Vagina (tissue), 2 donors: ENCODE measurements around the gene WDR73. TPM values are rescaled to one million over a fixed set of nuclear protein-coding genes. Genes with fewer than 3 reads are reported as not detected.

Source experiments
- DNase-seq, 2 donors: peaks; one replicate each; pipeline ENCODE4 v3.0.0-alpha.2; 2017; ENCODE audit errors: extremely low spot score in 2 of 2
- H3K27ac ChIP-seq: fragments of 200-600 bp; sonication (generic); one replicate; pipeline ENCODE4 v1.5.1; 2019
- H3K27me3 ChIP-seq: fragments of 200-600 bp; sonication (generic); one replicate; pipeline ENCODE4 v1.5.1; 2019
- H3K36me3 ChIP-seq, 2 donors: fragments of 200-600 bp; sonication (generic); one replicate each; pipeline ENCODE4 v1.5.1; 2017 to 2019
- H3K4me1 ChIP-seq: fragments of 200-600 bp; sonication (generic); one replicate; pipeline ENCODE4 v1.5.1; 2019
- H3K4me3 ChIP-seq, 2 donors: fragments of 200-600 bp; sonication (generic); 1 replicate in 1 of 2; 2 replicates in 1 of 2; pipeline ENCODE4 v1.5.1; 2016 to 2019
- H3K9me3 ChIP-seq: fragments of 200-600 bp; sonication (generic); one replicate; pipeline ENCODE4 v1.5.1; 2019
- CTCF ChIP-seq, 3 experiments: fragments of 450-650 bp in 2 of 3; fragments of 200-600 bp in 1 of 3; sonication (generic) in 1 of 3; IDR thresholded peaks; one replicate each; pipeline ENCODE4 v1.5.1; 2017 to 2019; ENCODE audit warnings: antibody characterized with exemption in 3 of 3, mild to moderate bottlenecking in 2 of 3, moderate library complexity in 2 of 3
- POLR2A ChIP-seq, 2 donors: fragments of 450-650 bp; IDR thresholded peaks; one replicate each; pipeline ENCODE4 v1.6.1; 2017; ENCODE audit warnings: antibody characterized with exemption in 2 of 2, mild to moderate bottlenecking in 2 of 2, moderate library complexity in 2 of 2
- POLR2AphosphoS5 ChIP-seq, 2 donors: sonication (generic); formaldehyde crosslinking; IDR thresholded peaks; one replicate each; pipeline ENCODE4 v1.9.0; 2017; ENCODE audit warnings: antibody characterized with exemption in 2 of 2, mild to moderate bottlenecking in 2 of 2, low read depth in 1 of 2; ENCODE audit not compliant: insufficient read depth in 1 of 2
- intact Hi-C: fragments of 100-400 bp; cut with DNase I; formaldehyde crosslinking; loops from one replicate; pipeline ENCODE4 v1.15.1; 2023
- total RNA-seq: library from RNA; depleted of rRNA; stranded (reverse); fragments of >200 nt; gene quantifications from one replicate; pipeline ENCODE4 v1.2.3, GENCODE V29; 2016

Gene WDR73
- total RNA-seq, 1 donor from 2014 or later = 24.1 TPM

GRCh38 chr15:84604826-84605553, 49.1 kb downstream of the WDR73 start:
- DNase-seq = no peak
- Histone ChIP-seq H3K4me1 (peaks cover 12% of the 10 kb centered on the region), H3K4me3 (no peak overlapping the region), H3K9me3 (no peaks in the 10 kb centered on the region), H3K27ac (no peak overlapping the region), H3K36me3 (peaks cover 0 to 3% of the 10 kb centered on the region in 2 donors), H3K27me3 (no peaks in the 10 kb centered on the region)
- no peak for TF ChIP-seq POLR2AphosphoS5 (IDR thresholded peaks at IDR 0.05; ENCODE audit: insufficient read depth in 1 of 2, low read depth in 1 of 2)
- no peak for TF ChIP-seq POLR2A (IDR thresholded peaks at IDR 0.05)
- TF ChIP-seq CTCF (IDR thresholded peaks at IDR 0.05) = no peak
- intact Hi-C loops = loop anchor here (5.0 kb wide), 1 partner anchor 322 kb away; no protein-coding TSS in a partner anchor

- H3K4me3 ChIP-seq = no peak overlapping the region
- intact Hi-C loops = loop anchor here (5.0 kb wide), 1 partner anchor 323 kb away; no protein-coding TSS in a partner anchor
- H3K36me3 ChIP-seq = peaks cover 0 to 3% of the 10 kb centered on the region in 2 donors
- no peaks in the 10 kb centered on the region for H3K27me3 ChIP-seq
- H3K4me1 ChIP-seq = peaks cover 19% of the 10 kb centered on the region
- DNase-seq = no peak
- H3K27ac ChIP-seq = no peak overlapping the region
- TF ChIP-seq CTCF (IDR thresholded peaks at IDR 0.05) (no peak), POLR2AphosphoS5 (IDR thresholded peaks at IDR 0.05; ENCODE audit: insufficient read depth in 1 of 2, low read depth in 1 of 2) (no peak)
- no peaks in the 10 kb centered on the region for H3K9me3 ChIP-seq
Observed at GRCh38 chr15:84603630-84604379, 50.3 kb downstream of the WDR73 start.

- no peaks in the 10 kb centered on the region for H3K9me3 ChIP-seq
- H3K27me3 ChIP-seq = no peaks in the 10 kb centered on the region
- TF ChIP-seq POLR2A (IDR thresholded peaks at IDR 0.05) = no peak
- no peak for TF ChIP-seq CTCF (IDR thresholded peaks at IDR 0.05)
- TF ChIP-seq POLR2AphosphoS5 (IDR thresholded peaks at IDR 0.05; ENCODE audit: insufficient read depth in 1 of 2, low read depth in 1 of 2) = no peak
- DNase-seq = no peak
- peak overlapping the region; percentile 77 to 93 for H3K4me3 ChIP-seq
- H3K4me1 ChIP-seq = peaks cover 19% of the 10 kb centered on the region
- no peak overlapping the region for H3K27ac ChIP-seq
- peaks cover 0 to 3% of the 10 kb centered on the region in 2 donors for H3K36me3 ChIP-seq
- intact Hi-C loops = loop anchor here (5.0 kb wide), 1 partner anchor 326 kb away; no protein-coding TSS in a partner anchor
Observed at GRCh38 chr15:84601555-84601838, 52.6 kb downstream of the WDR73 start.

- no peaks in the 10 kb centered on the region for H3K27me3 ChIP-seq
- peak in 1 of 2 donors; percentile 95 for DNase-seq
- TF ChIP-seq POLR2AphosphoS5 (IDR thresholded peaks at IDR 0.05; ENCODE audit: insufficient read depth in 1 of 2, low read depth in 1 of 2) (peak; percentile 70 to 81), POLR2A (IDR thresholded peaks at IDR 0.05) (no peak)
- H3K27ac ChIP-seq = peak within 1 kb of the TSS; percentile 70
- intact Hi-C loops = loop anchor here (5.0 kb wide), 1 partner anchor 326 kb away; no protein-coding TSS in a partner anchor
- H3K4me3 ChIP-seq = peak within 1 kb of the TSS; percentile 77 to 93
- H3K4me1 ChIP-seq = peaks cover 19% of the 10 kb centered on the region
- peaks cover 0 to 3% of the 10 kb centered on the region in 2 donors for H3K36me3 ChIP-seq
- no peaks in the 10 kb centered on the region for H3K9me3 ChIP-seq
Observed at GRCh38 chr15:84600687-84601554, 53.2 kb downstream of the WDR73 start, which contains the start of gene ZSCAN2. TSS of gene ZSCAN2 (plus strand) at chr15:84601009. CDS start at chr15:84603928, 2,919 bp downstream.

- TF ChIP-seq POLR2A (IDR thresholded peaks at IDR 0.05) = no peak
- no peak for TF ChIP-seq POLR2AphosphoS5 (IDR thresholded peaks at IDR 0.05; ENCODE audit: insufficient read depth in 1 of 2, low read depth in 1 of 2)
- TF ChIP-seq CTCF (IDR thresholded peaks at IDR 0.05) = no peak
- Histone ChIP-seq H3K9me3 (no peaks in the 10 kb centered on the region), H3K36me3 (peaks cover 0 to 3% of the 10 kb centered on the region in 2 donors), H3K4me1 (peaks cover 19% of the 10 kb centered on the region), H3K4me3 (peak overlapping the region; percentile 77 to 93), H3K27ac (peak overlapping the region; percentile 70), H3K27me3 (no peaks in the 10 kb centered on the region)
- peak in 1 of 2 donors; percentile 92 for DNase-seq
- intact Hi-C loops = loop anchor here (5.0 kb wide), 1 partner anchor 327 kb away; no protein-coding TSS in a partner anchor
Observed at GRCh38 chr15:84600331-84600686, 53.8 kb downstream of the WDR73 start.
